WTC11 (cell line): ENCODE data around the gene MBP. TPM values are rescaled to one million over a fixed set of nuclear protein-coding genes. Genes with fewer than 3 reads are reported as not detected.

Source experiments
- ATAC-seq: fragments of 200-7000 bp; cut with Tn5 transposase; 2 replicates; pipeline ENCODE4 v1.10.0; 2021; ENCODE audit warnings: mild to moderate bottlenecking, moderate library complexity
- CTCF ChIA-PET: fragments of 300-600 bp; sonication (Branson Sonifier 250); formaldehyde crosslinking; loops from one replicate; lab custom pipeline; 2021; ENCODE audit warnings: antibody characterized with exemption; lab: Charles Lee
- POLR2A ChIA-PET: fragments of 350-600 bp; sonication (Branson Sonifier 250); formaldehyde crosslinking; loops from one replicate; lab custom pipeline; 2021; ENCODE audit warnings: antibody characterized with exemption; lab: Charles Lee
- DNase-seq: peaks from one replicate; pipeline ENCODE4 v3.0.0; 2021; ENCODE audit warnings: low spot score
- H3K27ac Mint-ChIP-seq: 2 replicates; pipeline ENCODE4 v1.8.0; 2021; ENCODE audit warnings: mixed read lengths
- H3K27me3 Mint-ChIP-seq: 2 replicates; pipeline ENCODE4 v1.8.0; 2021; ENCODE audit warnings: low read depth, mild to moderate bottlenecking, moderate library complexity, mixed read lengths
- H3K36me3 Mint-ChIP-seq: 2 replicates; pipeline ENCODE4 v1.8.0; 2021; ENCODE audit warnings: mixed read lengths
- H3K4me1 Mint-ChIP-seq: 2 replicates; pipeline ENCODE4 v1.8.0; 2022; ENCODE audit warnings: mixed read lengths
- H3K4me3 Mint-ChIP-seq: 2 replicates; pipeline ENCODE4 v1.8.0; 2021; ENCODE audit warnings: mild to moderate bottlenecking, moderate library complexity, mixed read lengths
- H3K9me3 Mint-ChIP-seq: 2 replicates; pipeline ENCODE4 v1.8.0; 2021; ENCODE audit warnings: mixed read lengths
- E2F1 ChIP-seq: sonication (generic); formaldehyde crosslinking; IDR thresholded peaks from 2 replicates; pipeline ENCODE4 v1.8.0; 2022; ENCODE audit warnings: mild to moderate bottlenecking, missing genetic modification reagents
- ELF4 ChIP-seq: sonication (generic); formaldehyde crosslinking; IDR thresholded peaks from 2 replicates; pipeline ENCODE4 v1.8.1; 2022; ENCODE audit warnings: low read depth, mild to moderate bottlenecking, moderate library complexity, missing genetic modification reagents
- FOXJ3 ChIP-seq: sonication (generic); formaldehyde crosslinking; IDR thresholded peaks from 2 replicates; pipeline ENCODE4 v1.9.0; 2021; ENCODE audit warnings: missing genetic modification reagents, mild to moderate bottlenecking, borderline replicate concordance
- MXD4 ChIP-seq: fragments of 250-450 bp; sonication (Bioruptor Pico); IDR thresholded peaks from 2 replicates; pipeline ENCODE4 v1.8.0; 2021; ENCODE audit warnings: mild to moderate bottlenecking, moderate library complexity, borderline replicate concordance
- NFYB ChIP-seq: sonication (generic); formaldehyde crosslinking; conservative IDR thresholded peaks from 2 replicates; pipeline ENCODE4 v1.8.0; 2022; ENCODE audit warnings: low read depth, missing genetic modification reagents
- NR1H2 ChIP-seq: sonication (generic); formaldehyde crosslinking; IDR thresholded peaks from 2 replicates; pipeline ENCODE4 v1.9.0; 2021; ENCODE audit warnings: mild to moderate bottlenecking, moderate library complexity, missing genetic modification reagents
- NR2C2 ChIP-seq: sonication (generic); formaldehyde crosslinking; IDR thresholded peaks from 2 replicates; pipeline ENCODE4 v1.8.0; 2022; ENCODE audit warnings: mild to moderate bottlenecking, missing genetic modification reagents
- OVOL2 ChIP-seq: fragments of 250-450 bp; sonication (Bioruptor Pico); IDR thresholded peaks from 2 replicates; pipeline ENCODE4 v1.9.0; 2021; ENCODE audit warnings: mild to moderate bottlenecking, borderline replicate concordance
- TCF7 ChIP-seq: sonication (generic); formaldehyde crosslinking; IDR thresholded peaks from 2 replicates; pipeline ENCODE4 v1.8.0; 2022; ENCODE audit warnings: mild to moderate bottlenecking, low read depth, missing genetic modification reagents, moderate library complexity
- TP53 ChIP-seq: sonication (generic); formaldehyde crosslinking; IDR thresholded peaks from 2 replicates; pipeline ENCODE4 v1.8.1; 2023; ENCODE audit warnings: mild to moderate bottlenecking, missing genetic modification reagents
- USF1 ChIP-seq: sonication (generic); formaldehyde crosslinking; IDR thresholded peaks from 2 replicates; pipeline ENCODE4 v1.8.0; 2022; ENCODE audit warnings: mild to moderate bottlenecking, missing genetic modification reagents
- ZNF121 ChIP-seq: sonication (generic); formaldehyde crosslinking; IDR thresholded peaks from 2 replicates; pipeline ENCODE4 v1.8.0; 2023; ENCODE audit warnings: missing genetic modification reagents
- ZNF219 ChIP-seq: sonication (generic); formaldehyde crosslinking; IDR thresholded peaks from 2 replicates; pipeline ENCODE4 v1.8.0; 2023; ENCODE audit warnings: missing genetic modification reagents, mild to moderate bottlenecking, borderline replicate concordance
- ZNF263 ChIP-seq: sonication (generic); formaldehyde crosslinking; IDR thresholded peaks from 2 replicates; pipeline ENCODE4 v1.8.1; 2022; ENCODE audit warnings: low read depth, mild to moderate bottlenecking, moderate library complexity, missing genetic modification reagents
- total RNA-seq: library from RNA; stranded (reverse); gene quantifications from 3 replicates; pipeline ENCODE4 v1.2.3, GENCODE V29; 2021
- TF ChIP-seq, protein P1 (sequence below): fragments of 250-450 bp; sonication (Bioruptor Pico); IDR thresholded peaks from 2 replicates; pipeline ENCODE4 v1.9.0; 2021; ENCODE audit warnings: mild to moderate bottlenecking, borderline replicate concordance
- TF ChIP-seq, protein P2 (sequence below): sonication (generic); formaldehyde crosslinking; IDR thresholded peaks from 2 replicates; pipeline ENCODE4 v1.8.0; 2023; ENCODE audit warnings: missing genetic modification reagents, mild to moderate bottlenecking, borderline replicate concordance
- TF ChIP-seq, protein P3 (sequence below): sonication (generic); formaldehyde crosslinking; IDR thresholded peaks from 2 replicates; pipeline ENCODE4 v1.8.1; 2022; ENCODE audit warnings: low read depth, mild to moderate bottlenecking, moderate library complexity, missing genetic modification reagents, borderline replicate concordance
- TF ChIP-seq, protein P4 (sequence below): fragments of 200-600 bp; IDR thresholded peaks from 2 replicates; pipeline ENCODE4 v1.8.0; 2022; ENCODE audit warnings: antibody characterized with exemption
- TF ChIP-seq, protein P5 (sequence below): fragments of 250-450 bp; sonication (Bioruptor Pico); IDR thresholded peaks from 2 replicates; pipeline ENCODE4 v2.1.2; 2022; ENCODE audit warnings: mild to moderate bottlenecking, moderate library complexity

Gene MBP
- total RNA-seq, 1 experiment from 2014 or later: 19.6 TPM

GRCh38 chr18:77071711-77072292 lies 60.8 kb downstream of the MBP start:
- CTCF ChIA-PET: interaction anchor here (1.4 kb wide), 1 partner anchor 11 kb away, joined by 3 read pairs; no protein-coding TSS in a partner anchor
- POLR2A ChIA-PET: no interaction called here
- no peak overlapping the region for H3K27ac Mint-ChIP-seq

DNA sequence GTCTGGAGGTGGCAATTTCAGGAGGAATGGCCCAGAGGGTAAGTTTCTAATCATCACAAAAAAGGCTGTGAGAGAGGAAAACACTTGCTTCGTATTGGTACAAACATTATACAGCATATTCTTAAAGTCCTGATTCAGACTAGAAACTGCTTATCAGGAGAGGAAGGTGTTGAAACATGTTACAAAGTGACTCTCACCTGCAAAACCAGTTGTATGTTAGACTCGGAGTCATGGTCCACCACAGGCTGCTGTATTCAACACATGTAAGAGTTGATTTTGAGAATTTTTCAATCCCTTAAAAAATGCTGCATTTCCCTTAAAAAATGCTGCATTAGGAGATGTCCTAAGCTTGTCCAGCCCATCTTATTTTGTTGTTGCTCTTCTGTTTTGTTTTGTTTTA lies 61.5 kb downstream of the MBP start:
- ChIA-PET CTCF (interaction anchor here (1.4 kb wide), 1 partner anchor 10 kb away, joined by 3 read pairs; no protein-coding TSS in a partner anchor), POLR2A (no interaction called here)
- Mint-ChIP-seq H3K27me3 (no peaks in the 10 kb centered on the region), H3K4me1 (peaks cover 34% of the 10 kb centered on the region), H3K27ac (no peak overlapping the region), H3K9me3 (no peaks in the 10 kb centered on the region), H3K36me3 (peaks cover 2% of the 10 kb centered on the region), H3K4me3 (no peak overlapping the region)
- no peak for DNase-seq
- ATAC-seq: no peak
- TF ChIP-seq, protein P1, sequence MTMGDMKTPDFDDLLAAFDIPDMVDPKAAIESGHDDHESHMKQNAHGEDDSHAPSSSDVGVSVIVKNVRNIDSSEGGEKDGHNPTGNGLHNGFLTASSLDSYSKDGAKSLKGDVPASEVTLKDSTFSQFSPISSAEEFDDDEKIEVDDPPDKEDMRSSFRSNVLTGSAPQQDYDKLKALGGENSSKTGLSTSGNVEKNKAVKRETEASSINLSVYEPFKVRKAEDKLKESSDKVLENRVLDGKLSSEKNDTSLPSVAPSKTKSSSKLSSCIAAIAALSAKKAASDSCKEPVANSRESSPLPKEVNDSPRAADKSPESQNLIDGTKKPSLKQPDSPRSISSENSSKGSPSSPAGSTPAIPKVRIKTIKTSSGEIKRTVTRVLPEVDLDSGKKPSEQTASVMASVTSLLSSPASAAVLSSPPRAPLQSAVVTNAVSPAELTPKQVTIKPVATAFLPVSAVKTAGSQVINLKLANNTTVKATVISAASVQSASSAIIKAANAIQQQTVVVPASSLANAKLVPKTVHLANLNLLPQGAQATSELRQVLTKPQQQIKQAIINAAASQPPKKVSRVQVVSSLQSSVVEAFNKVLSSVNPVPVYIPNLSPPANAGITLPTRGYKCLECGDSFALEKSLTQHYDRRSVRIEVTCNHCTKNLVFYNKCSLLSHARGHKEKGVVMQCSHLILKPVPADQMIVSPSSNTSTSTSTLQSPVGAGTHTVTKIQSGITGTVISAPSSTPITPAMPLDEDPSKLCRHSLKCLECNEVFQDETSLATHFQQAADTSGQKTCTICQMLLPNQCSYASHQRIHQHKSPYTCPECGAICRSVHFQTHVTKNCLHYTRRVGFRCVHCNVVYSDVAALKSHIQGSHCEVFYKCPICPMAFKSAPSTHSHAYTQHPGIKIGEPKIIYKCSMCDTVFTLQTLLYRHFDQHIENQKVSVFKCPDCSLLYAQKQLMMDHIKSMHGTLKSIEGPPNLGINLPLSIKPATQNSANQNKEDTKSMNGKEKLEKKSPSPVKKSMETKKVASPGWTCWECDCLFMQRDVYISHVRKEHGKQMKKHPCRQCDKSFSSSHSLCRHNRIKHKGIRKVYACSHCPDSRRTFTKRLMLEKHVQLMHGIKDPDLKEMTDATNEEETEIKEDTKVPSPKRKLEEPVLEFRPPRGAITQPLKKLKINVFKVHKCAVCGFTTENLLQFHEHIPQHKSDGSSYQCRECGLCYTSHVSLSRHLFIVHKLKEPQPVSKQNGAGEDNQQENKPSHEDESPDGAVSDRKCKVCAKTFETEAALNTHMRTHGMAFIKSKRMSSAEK (CRISPR knock-in tag): no peak
- no peak for TF ChIP-seq FOXJ3 (CRISPR knock-in tag)
- no peak for TF ChIP-seq MXD4 (CRISPR knock-in tag)
- no peak for TF ChIP-seq NR1H2 (CRISPR knock-in tag)
- TF ChIP-seq, protein P2, sequence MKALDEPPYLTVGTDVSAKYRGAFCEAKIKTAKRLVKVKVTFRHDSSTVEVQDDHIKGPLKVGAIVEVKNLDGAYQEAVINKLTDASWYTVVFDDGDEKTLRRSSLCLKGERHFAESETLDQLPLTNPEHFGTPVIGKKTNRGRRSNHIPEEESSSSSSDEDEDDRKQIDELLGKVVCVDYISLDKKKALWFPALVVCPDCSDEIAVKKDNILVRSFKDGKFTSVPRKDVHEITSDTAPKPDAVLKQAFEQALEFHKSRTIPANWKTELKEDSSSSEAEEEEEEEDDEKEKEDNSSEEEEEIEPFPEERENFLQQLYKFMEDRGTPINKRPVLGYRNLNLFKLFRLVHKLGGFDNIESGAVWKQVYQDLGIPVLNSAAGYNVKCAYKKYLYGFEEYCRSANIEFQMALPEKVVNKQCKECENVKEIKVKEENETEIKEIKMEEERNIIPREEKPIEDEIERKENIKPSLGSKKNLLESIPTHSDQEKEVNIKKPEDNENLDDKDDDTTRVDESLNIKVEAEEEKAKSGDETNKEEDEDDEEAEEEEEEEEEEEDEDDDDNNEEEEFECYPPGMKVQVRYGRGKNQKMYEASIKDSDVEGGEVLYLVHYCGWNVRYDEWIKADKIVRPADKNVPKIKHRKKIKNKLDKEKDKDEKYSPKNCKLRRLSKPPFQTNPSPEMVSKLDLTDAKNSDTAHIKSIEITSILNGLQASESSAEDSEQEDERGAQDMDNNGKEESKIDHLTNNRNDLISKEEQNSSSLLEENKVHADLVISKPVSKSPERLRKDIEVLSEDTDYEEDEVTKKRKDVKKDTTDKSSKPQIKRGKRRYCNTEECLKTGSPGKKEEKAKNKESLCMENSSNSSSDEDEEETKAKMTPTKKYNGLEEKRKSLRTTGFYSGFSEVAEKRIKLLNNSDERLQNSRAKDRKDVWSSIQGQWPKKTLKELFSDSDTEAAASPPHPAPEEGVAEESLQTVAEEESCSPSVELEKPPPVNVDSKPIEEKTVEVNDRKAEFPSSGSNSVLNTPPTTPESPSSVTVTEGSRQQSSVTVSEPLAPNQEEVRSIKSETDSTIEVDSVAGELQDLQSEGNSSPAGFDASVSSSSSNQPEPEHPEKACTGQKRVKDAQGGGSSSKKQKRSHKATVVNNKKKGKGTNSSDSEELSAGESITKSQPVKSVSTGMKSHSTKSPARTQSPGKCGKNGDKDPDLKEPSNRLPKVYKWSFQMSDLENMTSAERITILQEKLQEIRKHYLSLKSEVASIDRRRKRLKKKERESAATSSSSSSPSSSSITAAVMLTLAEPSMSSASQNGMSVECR (CRISPR knock-in tag): no peak
- no peak for TF ChIP-seq USF1 (CRISPR knock-in tag)
- TF ChIP-seq, protein P3, sequence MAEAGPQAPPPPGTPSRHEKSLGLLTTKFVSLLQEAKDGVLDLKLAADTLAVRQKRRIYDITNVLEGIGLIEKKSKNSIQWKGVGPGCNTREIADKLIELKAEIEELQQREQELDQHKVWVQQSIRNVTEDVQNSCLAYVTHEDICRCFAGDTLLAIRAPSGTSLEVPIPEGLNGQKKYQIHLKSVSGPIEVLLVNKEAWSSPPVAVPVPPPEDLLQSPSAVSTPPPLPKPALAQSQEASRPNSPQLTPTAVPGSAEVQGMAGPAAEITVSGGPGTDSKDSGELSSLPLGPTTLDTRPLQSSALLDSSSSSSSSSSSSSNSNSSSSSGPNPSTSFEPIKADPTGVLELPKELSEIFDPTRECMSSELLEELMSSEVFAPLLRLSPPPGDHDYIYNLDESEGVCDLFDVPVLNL (CRISPR knock-in tag): no peak
- no peak for TF ChIP-seq TCF7 (CRISPR knock-in tag)
- TF ChIP-seq ZNF219: no peak

More at GRCh38 chr18:77071711-77072292, 60.8 kb downstream of the MBP start:
- Mint-ChIP-seq H3K27me3 (no peaks in the 10 kb centered on the region), H3K36me3 (no peaks in the 10 kb centered on the region), H3K4me1 (peaks cover 32% of the 10 kb centered on the region), H3K4me3 (no peak overlapping the region), H3K9me3 (no peaks in the 10 kb centered on the region)
- DNase-seq: no peak
- TF ChIP-seq ZNF121 (CRISPR knock-in tag): no peak
- no peak for TF ChIP-seq E2F1
- TF ChIP-seq, protein P4, sequence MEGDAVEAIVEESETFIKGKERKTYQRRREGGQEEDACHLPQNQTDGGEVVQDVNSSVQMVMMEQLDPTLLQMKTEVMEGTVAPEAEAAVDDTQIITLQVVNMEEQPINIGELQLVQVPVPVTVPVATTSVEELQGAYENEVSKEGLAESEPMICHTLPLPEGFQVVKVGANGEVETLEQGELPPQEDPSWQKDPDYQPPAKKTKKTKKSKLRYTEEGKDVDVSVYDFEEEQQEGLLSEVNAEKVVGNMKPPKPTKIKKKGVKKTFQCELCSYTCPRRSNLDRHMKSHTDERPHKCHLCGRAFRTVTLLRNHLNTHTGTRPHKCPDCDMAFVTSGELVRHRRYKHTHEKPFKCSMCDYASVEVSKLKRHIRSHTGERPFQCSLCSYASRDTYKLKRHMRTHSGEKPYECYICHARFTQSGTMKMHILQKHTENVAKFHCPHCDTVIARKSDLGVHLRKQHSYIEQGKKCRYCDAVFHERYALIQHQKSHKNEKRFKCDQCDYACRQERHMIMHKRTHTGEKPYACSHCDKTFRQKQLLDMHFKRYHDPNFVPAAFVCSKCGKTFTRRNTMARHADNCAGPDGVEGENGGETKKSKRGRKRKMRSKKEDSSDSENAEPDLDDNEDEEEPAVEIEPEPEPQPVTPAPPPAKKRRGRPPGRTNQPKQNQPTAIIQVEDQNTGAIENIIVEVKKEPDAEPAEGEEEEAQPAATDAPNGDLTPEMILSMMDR: no peak
- no peak for TF ChIP-seq TP53
- no peak for TF ChIP-seq OVOL2 (CRISPR knock-in tag)
- TF ChIP-seq NFYB (CRISPR knock-in tag): no peak
- TF ChIP-seq, protein P5, sequence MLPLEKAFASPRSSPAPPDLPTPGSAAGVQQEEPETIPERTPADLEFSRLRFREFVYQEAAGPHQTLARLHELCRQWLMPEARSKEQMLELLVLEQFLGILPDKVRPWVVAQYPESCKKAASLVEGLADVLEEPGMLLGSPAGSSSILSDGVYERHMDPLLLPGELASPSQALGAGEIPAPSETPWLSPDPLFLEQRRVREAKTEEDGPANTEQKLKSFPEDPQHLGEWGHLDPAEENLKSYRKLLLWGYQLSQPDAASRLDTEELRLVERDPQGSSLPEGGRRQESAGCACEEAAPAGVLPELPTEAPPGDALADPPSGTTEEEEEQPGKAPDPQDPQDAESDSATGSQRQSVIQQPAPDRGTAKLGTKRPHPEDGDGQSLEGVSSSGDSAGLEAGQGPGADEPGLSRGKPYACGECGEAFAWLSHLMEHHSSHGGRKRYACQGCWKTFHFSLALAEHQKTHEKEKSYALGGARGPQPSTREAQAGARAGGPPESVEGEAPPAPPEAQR (CRISPR knock-in tag): no peak
- no peak for TF ChIP-seq MXD4 (CRISPR knock-in tag)
- no peak for TF ChIP-seq ZNF263
- TF ChIP-seq ELF4 (CRISPR knock-in tag): no peak
- no peak for TF ChIP-seq NR2C2 (CRISPR knock-in tag)
- no peak for ATAC-seq
